Measurements from ENCODE around the gene RNF121. TPM values are rescaled to one million over a fixed set of nuclear protein-coding genes. Genes with fewer than 3 reads are reported as not detected.

The RNF121 gene
- total and polyA plus RNA-seq, 2 of the 8 experiments (the other 6 are each of a cell fraction or from before 2014, with no cell fraction given): 39.7 to 51.6 TPM

DNA sequence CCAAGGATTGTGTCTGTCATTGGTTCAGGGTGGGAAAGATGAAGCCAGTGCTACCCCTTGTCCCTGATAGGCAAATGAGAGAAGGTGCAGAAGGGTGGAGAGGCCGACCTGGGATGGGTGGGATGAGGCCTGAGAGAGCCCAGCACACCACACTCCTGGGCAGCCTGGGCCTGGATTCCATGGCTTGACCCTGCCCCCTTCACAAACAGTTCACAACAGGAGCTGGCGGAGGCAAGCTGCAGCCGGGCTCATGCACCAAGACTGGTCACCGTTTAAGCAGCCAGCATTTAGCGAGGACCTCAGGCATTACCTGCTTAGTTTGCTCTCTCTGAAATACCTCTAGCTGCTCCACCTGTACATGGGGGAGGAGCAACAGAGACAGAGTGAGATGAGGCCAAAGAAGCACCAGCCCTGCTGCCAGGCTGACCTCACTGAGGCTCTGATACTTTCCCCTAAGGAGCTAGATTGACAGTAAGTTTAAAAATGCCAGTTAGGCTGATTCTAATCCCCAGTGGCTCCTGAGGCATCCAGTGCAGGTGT is 83.3 kb downstream of the RNF121 start:
- no peak overlapping the region for H3K27ac ChIP-seq (ENCODE audit: low read depth, low read length)
- no peaks in the 10 kb centered on the region for H3K23me2 ChIP-seq (ENCODE audit: low read depth, low read length)
- ChIA-PET POLR2A (ENCODE audit: partially characterized antibody) (interaction anchor here (0.8 to 3.3 kb wide), 4 partner anchors 7 to 97 kb away, joined by 4 to 9 read pairs (median 6); partner anchors contain the start of gene IL18BP), CTCF (ENCODE audit: partially characterized antibody) (interaction anchor here (0.7 to 25.0 kb wide), 10 partner anchors 9 to 186 kb away, joined by 3 to 423 read pairs (median 17); partner anchors contain the start of genes IL18BP and LAMTOR1)
- no peak overlapping the region for H4K91ac ChIP-seq (replicated peaks; ENCODE audit: insufficient read length, low read length)
- no peak overlapping the region for H3K4me2 ChIP-seq (ENCODE audit: insufficient read depth in 1 of 2, low read depth in 2 of 2, low read length in 2 of 2)
- no peaks in the 10 kb centered on the region for H3K9me3 ChIP-seq (ENCODE audit: insufficient read depth in 2 of 2, low read depth in 1 of 2, low read length in 1 of 2)
- no peak for FAIRE-seq
- H2BK12ac ChIP-seq (ENCODE audit: low read depth, low read length): no peak overlapping the region
- H4K8ac ChIP-seq (ENCODE audit: extremely low read depth, insufficient read depth, low read length): no peak overlapping the region
- H4K20me1 ChIP-seq (replicated peaks in 1 of 2; ENCODE audit: control insufficient read depth in 1 of 2, insufficient read depth in 2 of 2, low read length in 2 of 2): peaks cover 25 to 43% of the 10 kb centered on the region in 2 experiments
- H3K4me1 ChIP-seq (replicated peaks in 1 of 4; ENCODE audit: control insufficient read depth in 3 of 4, insufficient read depth in 4 of 4, low read length in 3 of 4): no peaks in the 10 kb centered on the region
- no peak overlapping the region for H2BK20ac ChIP-seq (ENCODE audit: low read length)
- H2BK120ac ChIP-seq (replicated peaks; ENCODE audit: low read depth, low read length): no peak overlapping the region
- H3K9ac ChIP-seq (replicated peaks in 1 of 4; ENCODE audit: extremely low read depth in 1 of 4, low read depth in 3 of 4, low read length in 3 of 4): no peak overlapping the region
- H3K4me3 ChIP-seq (ENCODE audit: extremely low read depth in 1 of 4, insufficient read depth in 2 of 4, low read depth in 3 of 4, low read length in 4 of 4): no peak overlapping the region
- no peak overlapping the region for H3K4ac ChIP-seq (replicated peaks; ENCODE audit: insufficient read length, low read depth, low read length)
- H2BK15ac ChIP-seq (ENCODE audit: low read length): no peak overlapping the region
- WGBS, 2 experiments (ENCODE audit: extremely low coverage in 1 of 2, insufficient coverage in 1 of 2, insufficient read length in 1 of 2, insufficient replicate concordance in 2 of 2, low coverage in 1 of 2, low lambda C conversion rate in 2 of 2, missing lambda C conversion rate in 1 of 2): 91% methylated on average over 5 of the region's 5 CpGs; no CpG with 5 or more reads in 1 of the 2 experiments
- peaks cover 54 to 83% (median 74%) of the 10 kb centered on the region in 4 experiments for H3K36me3 ChIP-seq (ENCODE audit: control insufficient read depth in 2 of 4, insufficient read depth in 4 of 4, low read length in 3 of 4)
- H3K79me1 ChIP-seq (ENCODE audit: low read depth, low read length): no peaks in the 10 kb centered on the region; the same call in 1 of the 2 replicates
- no peak overlapping the region for H3K18ac ChIP-seq (ENCODE audit: extremely low read depth, low read length)
- H3K23ac ChIP-seq (ENCODE audit: insufficient read length): no peak overlapping the region
- H2AFZ ChIP-seq (ENCODE audit: low read length): no peak overlapping the region
- H4K5ac ChIP-seq (ENCODE audit: insufficient read length, low read depth, low read length): no peak overlapping the region
- H3K56ac ChIP-seq (replicated peaks; ENCODE audit: insufficient read length, low read depth, low read length): no peak overlapping the region
- no peak overlapping the region for H3K14ac ChIP-seq (ENCODE audit: insufficient read length)
- no peaks in the 10 kb centered on the region for H3K79me2 ChIP-seq (ENCODE audit: control insufficient read depth in 1 of 2, insufficient read depth in 2 of 2, low read length in 2 of 2)
- H3K27me3 ChIP-seq (replicated peaks in 1 of 4; ENCODE audit: control insufficient read depth in 3 of 4, extremely low read depth in 1 of 4, insufficient read depth in 3 of 4, low read length in 3 of 4): no peaks in the 10 kb centered on the region
- H2AK5ac ChIP-seq (ENCODE audit: low read depth, low read length): no peak overlapping the region
- H2BK5ac ChIP-seq (ENCODE audit: low read depth, low read length): no peak overlapping the region
- DNase-seq (ENCODE audit: low read depth in 1 of 2, low spot score in 2 of 2): no peak
- TF ChIP-seq KDM1A (IDR thresholded peaks at IDR 0.05; ENCODE audit: borderline replicate concordance, low read length) (no peak), SIN3A (conservative IDR thresholded peaks at IDR 0.05 in 1 of 2, IDR thresholded peaks at IDR 0.05 in 1 of 2; ENCODE audit: low read depth in 1 of 2, low read length in 2 of 2) (no peak), RXRA (IDR thresholded peaks at IDR 0.05; ENCODE audit: insufficient read depth, low read depth, low read length) (no peak), CTBP2 (IDR thresholded peaks at IDR 0.05; ENCODE audit: borderline replicate concordance, insufficient read depth, insufficient read length, low read length) (no peak), HDAC6 (IDR thresholded peaks at IDR 0.05; ENCODE audit: low read depth, low read length) (no peak), SP4 (IDR thresholded peaks at IDR 0.05; ENCODE audit: low read length) (no peak), CBX5 (IDR thresholded peaks at IDR 0.05; ENCODE audit: low read depth, low read length) (no peak), EZH2 (IDR thresholded peaks at IDR 0.05; ENCODE audit: low read depth, low read length, severe bottlenecking) (no peak)
- TF ChIP-seq, protein P1, sequence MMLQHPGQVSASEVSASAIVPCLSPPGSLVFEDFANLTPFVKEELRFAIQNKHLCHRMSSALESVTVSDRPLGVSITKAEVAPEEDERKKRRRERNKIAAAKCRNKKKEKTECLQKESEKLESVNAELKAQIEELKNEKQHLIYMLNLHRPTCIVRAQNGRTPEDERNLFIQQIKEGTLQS (IDR thresholded peaks at IDR 0.05; ENCODE audit: insufficient read depth, low read depth, low read length): no peak

All from H1 (cell line).